Endometrial microvascular endothelial cells (primary cell): ENCODE measurements around the gene ADIPOR1. TPM values are rescaled to one million over a fixed set of nuclear protein-coding genes. Genes with fewer than 3 reads are reported as not detected.

Source experiments
- in situ Hi-C: cut with HindIII; loops from 2 replicates; pipeline ENCODE4 v1.10.0; 2017; ENCODE audit warnings: low sequenced_read_pairs, low pct_unique_long_range_greater_than_20kb; ENCODE audit errors: inconsistent ontology term
- total RNA-seq: library from RNA; depleted of rRNA; stranded (reverse); fragments of >200 nt; gene quantifications from one replicate; pipeline ENCODE4 v1.2.3, GENCODE V29; 2015; ENCODE audit errors: inconsistent ontology term

Gene ADIPOR1
- total RNA-seq, 1 donor from 2014 or later, result 96.9 TPM

DNA sequence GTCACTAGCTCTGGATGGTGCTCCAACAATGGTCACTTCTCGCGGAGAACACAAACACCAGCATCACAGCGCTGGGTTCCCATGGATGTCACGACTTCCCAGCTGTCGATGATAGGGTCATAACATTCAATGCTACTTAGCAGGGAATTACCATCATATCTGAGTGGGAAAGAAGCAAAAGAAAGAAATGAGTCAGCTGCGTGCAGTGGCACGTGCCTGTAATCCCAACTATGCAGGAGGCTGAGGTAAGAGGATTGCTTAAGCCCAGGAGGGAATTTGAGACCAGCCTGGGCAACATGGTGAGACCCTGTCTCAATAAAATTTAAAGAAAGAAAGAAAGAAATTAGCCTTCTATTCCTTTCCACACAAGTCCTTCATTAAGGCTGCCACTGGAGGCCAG, 65.6 kb downstream of the ADIPOR1 start:
- in situ Hi-C loops, result no loop called here

Other genes with a start within 250 kb of the ADIPOR1 start
- gene SYT2, start 247.9 kb downstream of the ADIPOR1 start, total RNA-seq, result not detected
- gene KDM5B, start 149.9 kb downstream of the ADIPOR1 start, total RNA-seq, result 35.1 TPM
- not detected for gene PCAT6, start 147.4 kb downstream of the ADIPOR1 start, total RNA-seq
- gene RABIF, start 69.2 kb downstream of the ADIPOR1 start, total RNA-seq, result 13.9 TPM
- gene KLHL12, start 31.1 kb downstream of the ADIPOR1 start, total RNA-seq, result 22.1 TPM
- 45.9 TPM for gene CYB5R1, start 8.9 kb upstream of the ADIPOR1 start, total RNA-seq
- gene TMEM183A, start 49.1 kb upstream of the ADIPOR1 start, total RNA-seq, result 81.2 TPM
- 0.09 TPM for gene PPFIA4, start 68.2 kb upstream of the ADIPOR1 start, total RNA-seq
- not detected for gene MYOG, start 127.7 kb upstream of the ADIPOR1 start, total RNA-seq
- not detected for gene ADORA1, start 169.4 kb upstream of the ADIPOR1 start, total RNA-seq
- gene MYBPH, start 217.5 kb upstream of the ADIPOR1 start, total RNA-seq, result not detected
- not detected for gene CHI3L1, start 228.4 kb upstream of the ADIPOR1 start, total RNA-seq